Measurements from ENCODE around the gene SRXN1. TPM values are rescaled to one million over a fixed set of nuclear protein-coding genes. Genes with fewer than 3 reads are reported as not detected.

The SRXN1 gene
- total RNA-seq: 10 to 100 TPM; 36.9 to 57.1 (median 38.0) TPM

GRCh38 chr20:653110-653589 is at the start of gene SRXN1:
Gene SRXN1 (minus strand): TSS chr20:653200. CDS start chr20:653185, 15 bp downstream.
- Histone ChIP-seq H3K27ac (peak within 1 kb of the TSS; percentile 68 to 92 (median 88)), H3K27me3 (peaks cover 8% of the 10 kb centered on the region), H3K9me3 (peaks cover 0 to 5% (median 0%) of the 10 kb centered on the region in 3 donors), H3K36me3 (peaks cover 0 to 28% of the 10 kb centered on the region in 2 donors), H3K4me3 (peak within 1 kb of the TSS; percentile 74 to 87), H3K4me1 (peaks cover 3 to 32% (median 9%) of the 10 kb centered on the region in 3 donors)
- TF ChIP-seq POLR2AphosphoS5 (IDR thresholded peaks at IDR 0.05): peak; percentile 40
- peak; percentile 43 to 70 for TF ChIP-seq POLR2A (IDR thresholded peaks at IDR 0.05)
- TF ChIP-seq EP300 (IDR thresholded peaks at IDR 0.05): no peak
- TF ChIP-seq CTCF (IDR thresholded peaks at IDR 0.05): peak in 3 of 4 experiments; percentile 59 to 72 (median 64)
- WGBS, 2 donors (ENCODE audit: low coverage in 1 of 2): no CpG with 5 or more reads among the region's 74 CpGs
- peak; percentile 97 for ATAC-seq

- peaks cover 74% of the 10 kb centered on the region for H3K27me3 ChIP-seq
- 0 to 34% methylated on average over 1 to 5 of the region's 6 CpGs for WGBS, 2 donors (ENCODE audit: low coverage in 1 of 2)
- no peak for TF ChIP-seq POLR2AphosphoS5 (IDR thresholded peaks at IDR 0.05)
- no peak for TF ChIP-seq EP300 (IDR thresholded peaks at IDR 0.05)
- TF ChIP-seq CTCF (IDR thresholded peaks at IDR 0.05): no peak
- no peak for TF ChIP-seq POLR2A (IDR thresholded peaks at IDR 0.05)
- ATAC-seq: no peak
- H3K4me1 ChIP-seq: no peaks in the 10 kb centered on the region
- H3K27ac ChIP-seq: no peak overlapping the region
- H3K9me3 ChIP-seq: no peaks in the 10 kb centered on the region
- H3K36me3 ChIP-seq: no peaks in the 10 kb centered on the region
- no peak overlapping the region for H3K4me3 ChIP-seq
These were observed 48.6 kb upstream of the SRXN1 start for GRCh38 chr20:701401-702129.

GRCh38 chr20:699811-700338 is 46.9 kb upstream of the SRXN1 start:
- no peak for ATAC-seq
- no CpG with 5 or more reads among the region's 10 CpGs for WGBS, 2 donors (ENCODE audit: low coverage in 1 of 2)

GRCh38 chr20:699342-699741 is 46.3 kb upstream of the SRXN1 start:
- 49% methylated on average over 5 of the region's 6 CpGs; no CpG with 5 or more reads in 1 of the 2 donors for whole genome bisulfite sequencing, 2 donors (ENCODE audit: low coverage in 1 of 2)
- Histone ChIP-seq H3K4me1 (no peaks in the 10 kb centered on the region), H3K27ac (no peak overlapping the region), H3K4me3 (no peak overlapping the region), H3K36me3 (no peaks in the 10 kb centered on the region), H3K27me3 (peaks cover 63% of the 10 kb centered on the region), H3K9me3 (no peaks in the 10 kb centered on the region)
- TF ChIP-seq POLR2A (IDR thresholded peaks at IDR 0.05) (no peak), EP300 (IDR thresholded peaks at IDR 0.05) (no peak), CTCF (IDR thresholded peaks at IDR 0.05) (no peak), POLR2AphosphoS5 (IDR thresholded peaks at IDR 0.05) (no peak)
- no peak for ATAC-seq

More at GRCh38 chr20:699811-700338, 46.9 kb upstream of the SRXN1 start:
- no peaks in the 10 kb centered on the region for H3K36me3 ChIP-seq
- peaks cover 64% of the 10 kb centered on the region for H3K27me3 ChIP-seq
- TF ChIP-seq EP300 (IDR thresholded peaks at IDR 0.05) (no peak), POLR2AphosphoS5 (IDR thresholded peaks at IDR 0.05) (no peak), CTCF (IDR thresholded peaks at IDR 0.05) (no peak), POLR2A (IDR thresholded peaks at IDR 0.05) (no peak)
- no peaks in the 10 kb centered on the region for H3K9me3 ChIP-seq
- no peaks in the 10 kb centered on the region for H3K4me1 ChIP-seq
- H3K27ac ChIP-seq: no peak overlapping the region
- no peak overlapping the region for H3K4me3 ChIP-seq
